Stimulated activated CD4-positive, alpha-beta T cell treated with anti-CD3 and anti-CD28 coated beads, Interleukin-15, amount 100 ng/mL, for 1 hour (primary cell): ENCODE data around the gene IL32.
"Not testable (repeated sequence)": the region's sequence is repeated elsewhere in the genome, so short reads cannot be mapped to it uniquely, and the experiment has no call there.

Experiments used
- DNase-seq, 2 donors: peaks; one replicate each; pipeline ENCODE4 v3.0.0-alpha.2; 2020; ENCODE audit warnings: low read depth in 1 of 2, low spot score in 1 of 2

Gene IL32

DNA sequence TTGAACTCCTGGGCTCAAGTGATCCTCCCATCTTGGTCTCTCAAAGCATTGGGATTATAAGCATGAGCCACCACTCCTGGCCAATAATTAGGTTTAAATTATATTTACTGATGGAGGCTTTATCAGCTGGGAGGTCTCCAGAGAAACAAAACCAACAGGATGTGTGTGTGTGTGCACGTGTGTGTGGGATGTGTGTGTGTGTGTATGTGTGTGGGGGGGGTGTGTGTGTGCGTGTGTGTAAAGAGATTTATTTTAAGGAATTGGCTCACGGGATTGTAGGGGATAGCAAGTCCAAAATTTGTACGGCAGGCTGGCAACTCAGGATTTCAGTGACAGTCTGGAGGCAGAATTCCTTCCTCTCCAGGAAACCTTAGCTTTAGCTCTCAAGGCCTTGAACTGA lies 14.4 kb upstream of the IL32 start:
- no peak for DNase-seq

DNA sequence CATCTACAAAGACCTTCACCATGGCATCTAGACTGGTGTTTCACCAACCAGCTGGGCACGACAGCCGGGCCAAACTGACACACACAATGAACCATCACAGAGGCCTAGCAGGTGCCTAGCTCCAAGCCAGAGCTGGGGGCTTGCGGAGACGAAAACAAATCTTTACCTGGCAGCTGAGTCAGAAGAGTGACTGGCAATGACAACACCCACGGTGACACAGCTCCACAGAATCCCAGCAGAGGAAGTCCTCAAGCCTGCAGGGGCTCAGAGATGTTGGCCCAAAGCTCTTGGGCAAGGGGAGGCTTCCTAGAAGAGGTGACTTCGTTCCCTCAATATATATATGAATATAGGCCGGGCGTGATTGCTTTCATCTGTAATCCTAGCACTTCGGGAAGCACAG lies 13.9 kb upstream of the IL32 start:
- DNase-seq = no peak

DNA sequence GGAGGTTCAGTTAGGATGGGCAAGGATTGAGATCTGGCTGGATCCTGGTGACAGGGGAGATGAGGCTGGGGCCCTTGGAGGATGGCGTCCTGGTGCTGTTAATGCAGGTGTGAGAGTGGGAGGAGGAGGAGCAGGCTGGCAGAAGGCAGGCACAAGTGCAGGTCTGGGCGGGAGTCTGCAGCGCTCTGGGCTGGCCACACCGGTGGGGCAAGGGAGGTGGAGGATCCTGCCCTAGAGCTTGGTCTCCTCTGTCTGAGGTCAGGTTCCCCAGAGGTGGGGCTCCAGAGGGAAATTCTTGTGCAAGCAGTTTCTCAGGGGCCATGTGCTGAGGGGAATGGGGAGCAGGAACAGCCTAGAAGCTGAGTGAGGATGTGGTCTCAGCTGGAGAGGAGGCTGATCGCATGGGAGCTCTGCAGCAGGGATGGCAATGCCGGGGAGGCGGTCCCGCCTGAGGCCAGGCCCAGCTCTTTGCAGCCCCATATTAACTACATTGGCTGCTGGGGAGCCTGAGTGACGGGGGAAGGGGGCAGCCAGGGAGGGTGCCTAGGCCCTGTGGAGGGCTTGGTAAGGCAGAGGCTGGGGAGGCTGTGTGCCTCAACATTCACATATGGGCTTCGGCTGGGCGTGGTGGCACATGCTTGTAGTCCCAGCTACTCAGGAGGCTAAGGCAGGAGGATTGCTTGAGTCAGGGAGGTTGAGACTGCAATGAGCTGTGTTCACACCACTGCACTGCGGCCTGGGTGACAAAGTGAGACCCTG lies 12.7 kb upstream of the IL32 start:
- DNase-seq = not testable (repeated sequence)

DNA sequence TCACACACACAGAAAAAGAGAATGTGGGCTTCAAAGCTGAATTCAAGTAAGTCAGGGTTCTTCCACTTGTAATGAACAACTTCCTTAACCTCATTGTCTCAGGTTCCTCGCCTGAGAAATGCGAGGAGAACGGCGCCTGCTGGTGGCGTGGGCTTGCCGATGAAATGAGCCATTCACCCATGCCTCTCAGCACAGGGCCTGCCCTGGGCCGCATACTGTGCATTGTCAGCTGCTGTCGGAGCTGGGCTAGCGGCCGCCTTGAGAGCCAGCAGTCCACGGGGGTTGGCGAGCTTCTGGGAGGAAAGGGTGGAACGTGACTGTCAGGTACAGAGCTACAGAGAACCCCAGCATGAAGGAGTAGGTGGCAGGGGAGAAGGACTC lies 12.1 kb upstream of the IL32 start:
- not testable (repeated sequence) for DNase-seq

DNA sequence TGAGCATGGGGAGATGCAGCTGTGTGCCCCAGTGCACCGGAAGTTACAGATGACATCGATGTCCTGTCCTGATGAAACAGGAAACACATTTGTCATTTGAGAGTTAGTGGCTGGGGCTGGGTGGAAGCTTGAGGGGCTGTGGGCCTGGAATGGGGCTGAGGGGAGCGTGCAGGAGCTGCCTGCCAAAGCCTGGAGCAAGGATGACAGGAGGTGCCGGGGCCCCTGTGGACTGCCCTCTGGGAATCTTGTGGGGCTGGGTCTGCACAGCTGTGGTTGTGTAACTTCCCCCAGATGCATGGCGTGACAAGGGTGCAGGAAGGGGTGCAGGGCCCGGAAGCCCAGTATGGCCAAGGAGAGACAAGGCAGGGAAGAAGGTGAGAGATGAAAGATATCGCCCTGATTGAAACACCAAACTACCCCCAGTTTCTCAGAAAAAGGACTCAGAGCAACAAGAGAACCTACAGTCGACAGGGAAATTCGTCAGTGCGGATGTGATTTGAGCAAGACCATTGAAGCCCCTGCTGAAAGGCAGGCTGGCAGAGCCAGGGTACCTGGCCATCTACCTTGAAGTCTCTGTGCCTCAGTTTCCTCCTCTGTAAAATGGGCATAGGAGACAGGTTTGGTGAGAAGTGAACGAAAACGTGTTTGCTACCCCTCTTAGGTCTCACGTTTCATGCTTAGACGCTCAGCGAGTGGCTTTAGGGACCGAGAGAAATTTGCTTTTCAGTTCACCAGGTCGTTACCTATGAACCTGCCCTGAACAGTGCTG lies 10.3 kb upstream of the IL32 start:
- no peak for DNase-seq

DNA sequence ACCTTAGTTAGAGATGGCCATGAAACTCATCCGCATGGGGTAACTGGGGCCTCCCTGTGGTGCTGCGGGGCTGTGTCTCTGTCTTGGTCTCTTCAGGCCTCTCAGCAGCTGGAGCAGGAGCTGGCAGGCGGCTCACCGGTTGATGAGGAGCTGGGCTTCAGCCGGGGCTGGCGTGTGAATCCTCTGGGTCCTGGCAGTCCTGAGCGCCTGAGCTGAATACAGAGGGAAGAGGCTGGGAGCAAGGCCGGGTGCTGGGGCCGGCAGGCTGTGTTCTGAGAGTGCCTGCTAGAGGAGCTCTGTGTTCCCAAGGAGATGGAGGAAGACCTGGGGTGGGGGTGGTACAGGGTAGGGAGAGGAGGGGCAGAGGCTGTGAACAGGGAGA lies 9.7 kb upstream of the IL32 start:
- DNase-seq = not testable (repeated sequence)

DNA sequence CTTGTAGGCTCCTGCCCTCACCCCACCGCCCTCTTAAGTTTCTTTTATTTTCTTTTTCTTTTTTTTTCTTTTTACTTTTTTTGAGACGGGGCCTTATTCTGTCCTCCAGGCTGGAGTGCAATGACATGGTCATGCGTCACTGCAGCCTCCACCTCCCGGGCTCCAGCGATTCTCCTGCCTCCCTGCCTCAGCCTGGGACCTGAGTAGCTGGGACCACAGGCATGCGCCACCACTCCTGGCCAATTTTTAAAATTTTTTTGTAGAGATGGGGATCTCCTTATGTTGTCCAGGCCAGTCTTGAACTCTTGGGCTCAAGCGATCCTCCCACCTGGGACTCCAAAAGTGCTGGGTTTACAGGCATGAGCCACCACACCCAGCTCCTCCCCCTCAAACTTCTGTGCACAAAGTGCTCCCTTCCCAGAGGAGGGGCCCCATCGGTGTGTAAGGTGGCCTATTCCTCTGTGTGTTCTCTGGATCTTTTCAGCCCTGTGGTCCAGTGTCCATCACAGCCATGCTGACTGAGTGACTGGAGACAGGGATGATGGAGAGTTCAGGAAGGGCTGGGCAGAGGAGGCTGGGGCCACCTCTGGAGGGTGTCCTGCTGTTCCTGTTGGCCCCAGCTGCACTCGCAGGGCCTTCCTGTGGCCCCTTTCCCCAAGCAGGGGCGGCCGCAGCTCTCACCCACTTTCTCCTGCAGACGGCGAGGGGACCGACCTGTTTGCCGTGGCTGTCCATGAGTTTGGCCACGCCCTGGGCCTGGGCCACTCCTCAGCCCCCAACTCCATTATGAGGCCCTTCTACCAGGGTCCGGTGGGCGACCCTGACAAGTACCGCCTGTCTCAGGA lies 8.9 kb upstream of the IL32 start:
- DNase-seq = no peak

DNA sequence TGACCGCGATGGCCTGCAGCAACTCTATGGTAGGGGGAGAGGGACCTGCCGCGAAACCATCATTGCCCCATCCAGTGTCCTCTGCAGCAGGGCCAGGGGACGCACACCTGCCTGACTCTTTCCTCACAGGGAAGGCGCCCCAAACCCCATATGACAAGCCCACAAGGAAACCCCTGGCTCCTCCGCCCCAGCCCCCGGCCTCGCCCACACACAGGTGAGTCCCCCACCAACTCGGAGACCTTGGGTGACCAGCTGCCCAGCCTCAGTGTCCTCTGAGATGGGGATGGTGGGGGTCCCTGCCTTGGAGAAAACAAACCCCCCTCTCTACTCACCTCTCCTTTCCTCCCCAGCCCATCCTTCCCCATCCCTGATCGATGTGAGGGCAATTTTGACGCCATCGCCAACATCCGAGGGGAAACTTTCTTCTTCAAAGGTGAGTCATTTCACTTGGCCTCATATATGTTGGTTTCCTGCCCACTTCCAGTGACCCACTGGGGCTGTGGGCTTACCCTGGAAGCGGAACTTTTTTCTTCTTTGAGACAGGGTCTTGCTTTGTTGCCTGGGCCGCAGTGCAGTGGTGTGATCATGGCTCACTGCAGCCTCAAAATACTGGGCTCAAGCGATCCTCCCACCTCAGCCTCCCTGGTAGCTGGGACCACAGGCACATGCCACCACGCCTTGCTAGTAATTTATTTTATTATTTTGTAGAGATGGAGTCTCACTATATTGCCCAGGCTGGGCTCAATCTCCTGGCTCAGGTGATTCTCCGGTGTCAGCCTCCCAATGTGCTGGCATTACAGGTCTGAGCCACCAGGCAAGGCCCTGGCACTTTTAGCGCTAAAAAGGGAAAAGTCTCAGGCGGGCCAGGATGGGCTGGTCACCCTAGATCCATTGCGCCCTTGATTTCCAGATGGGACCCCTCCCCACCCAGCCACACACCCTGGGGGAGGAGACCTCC lies 8.0 kb upstream of the IL32 start:
- DNase-seq = no peak

DNA sequence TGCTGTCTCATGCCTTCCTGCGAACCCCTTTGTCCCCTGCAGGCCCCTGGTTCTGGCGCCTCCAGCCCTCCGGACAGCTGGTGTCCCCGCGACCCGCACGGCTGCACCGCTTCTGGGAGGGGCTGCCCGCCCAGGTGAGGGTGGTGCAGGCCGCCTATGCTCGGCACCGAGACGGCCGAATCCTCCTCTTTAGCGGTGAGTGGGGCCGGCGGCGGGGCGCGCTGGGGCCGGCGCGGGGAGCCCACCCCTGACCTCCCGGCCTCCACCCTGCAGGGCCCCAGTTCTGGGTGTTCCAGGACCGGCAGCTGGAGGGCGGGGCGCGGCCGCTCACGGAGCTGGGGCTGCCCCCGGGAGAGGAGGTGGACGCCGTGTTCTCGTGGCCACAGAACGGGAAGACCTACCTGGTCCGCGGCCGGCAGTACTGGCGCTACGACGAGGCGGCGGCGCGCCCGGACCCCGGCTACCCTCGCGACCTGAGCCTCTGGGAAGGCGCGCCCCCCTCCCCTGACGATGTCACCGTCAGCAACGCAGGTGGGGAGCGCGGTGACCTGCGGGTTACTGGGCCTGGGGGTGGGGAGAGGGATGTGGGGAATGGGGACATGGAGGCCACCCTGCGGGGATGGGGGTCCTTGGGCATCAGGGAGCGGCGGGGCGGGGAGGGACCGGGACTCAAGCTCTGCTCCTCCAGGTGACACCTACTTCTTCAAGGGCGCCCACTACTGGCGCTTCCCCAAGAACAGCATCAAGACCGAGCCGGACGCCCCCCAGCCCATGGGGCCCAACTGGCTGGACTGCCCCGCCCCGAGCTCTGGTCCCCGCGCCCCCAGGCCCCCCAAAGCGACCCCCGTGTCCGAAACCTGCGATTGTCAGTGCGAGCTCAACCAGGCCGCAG lies 7.1 kb upstream of the IL32 start:
- DNase-seq = no peak

DNA sequence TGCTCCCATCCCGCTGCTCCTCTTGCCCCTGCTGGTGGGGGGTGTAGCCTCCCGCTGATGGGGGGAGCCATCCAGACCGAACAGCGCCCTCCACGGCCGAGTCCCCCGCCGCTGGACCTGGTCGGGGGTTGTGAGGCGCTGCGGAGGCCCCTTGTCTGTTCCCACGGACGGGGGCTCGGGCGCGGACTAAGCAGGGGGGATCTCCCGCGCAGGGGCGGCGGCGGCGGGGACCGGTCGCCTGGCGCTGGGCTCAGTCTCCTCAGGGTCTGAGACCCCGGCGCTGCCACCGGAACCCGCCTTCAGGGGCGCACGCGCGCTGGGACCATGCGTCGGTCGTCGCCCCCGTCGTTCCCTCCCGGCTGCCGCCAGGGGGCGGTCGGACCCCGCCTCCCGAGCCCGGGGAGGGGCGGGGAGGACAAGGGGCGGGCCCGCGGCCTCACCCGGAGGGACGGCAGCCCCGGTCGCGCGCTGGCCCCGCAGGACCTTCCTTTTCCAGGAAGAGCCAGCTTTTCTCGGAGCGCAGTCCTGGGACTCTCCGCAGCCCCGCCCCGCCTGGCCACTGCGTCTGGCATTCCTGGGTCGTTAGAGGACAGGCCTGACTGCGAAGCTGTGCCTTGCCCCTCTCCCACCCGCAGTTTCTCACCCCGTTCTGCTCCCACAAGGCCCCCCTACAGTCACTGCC lies 6.3 kb upstream of the IL32 start:
- peak; percentile 82 to 86 for DNase-seq

DNA sequence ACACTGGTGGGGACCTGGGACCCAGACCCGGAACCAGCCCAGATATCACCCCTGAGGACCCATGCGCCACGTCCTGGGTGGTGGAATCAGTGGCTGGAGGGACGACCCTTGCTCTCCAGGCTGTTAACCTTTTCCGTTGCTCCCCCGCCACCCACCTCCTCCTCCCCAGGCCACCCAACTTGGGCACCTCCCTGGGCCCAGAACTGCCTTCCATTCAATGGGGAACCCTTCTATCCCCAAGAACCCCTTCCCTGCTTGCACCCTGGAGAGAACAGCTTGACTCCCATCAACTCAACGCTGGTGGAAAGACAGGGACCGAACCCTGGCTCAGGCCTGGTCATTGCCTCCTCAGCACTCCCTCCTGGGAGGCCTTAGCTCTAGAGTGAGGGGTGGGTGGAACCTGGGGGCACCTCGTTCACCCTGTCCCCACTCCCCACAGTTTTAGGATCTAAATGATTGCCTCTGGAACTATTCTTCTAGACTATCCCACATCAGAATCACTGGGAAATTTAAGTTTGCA lies 5.7 kb upstream of the IL32 start:
- DNase-seq = no peak

DNA sequence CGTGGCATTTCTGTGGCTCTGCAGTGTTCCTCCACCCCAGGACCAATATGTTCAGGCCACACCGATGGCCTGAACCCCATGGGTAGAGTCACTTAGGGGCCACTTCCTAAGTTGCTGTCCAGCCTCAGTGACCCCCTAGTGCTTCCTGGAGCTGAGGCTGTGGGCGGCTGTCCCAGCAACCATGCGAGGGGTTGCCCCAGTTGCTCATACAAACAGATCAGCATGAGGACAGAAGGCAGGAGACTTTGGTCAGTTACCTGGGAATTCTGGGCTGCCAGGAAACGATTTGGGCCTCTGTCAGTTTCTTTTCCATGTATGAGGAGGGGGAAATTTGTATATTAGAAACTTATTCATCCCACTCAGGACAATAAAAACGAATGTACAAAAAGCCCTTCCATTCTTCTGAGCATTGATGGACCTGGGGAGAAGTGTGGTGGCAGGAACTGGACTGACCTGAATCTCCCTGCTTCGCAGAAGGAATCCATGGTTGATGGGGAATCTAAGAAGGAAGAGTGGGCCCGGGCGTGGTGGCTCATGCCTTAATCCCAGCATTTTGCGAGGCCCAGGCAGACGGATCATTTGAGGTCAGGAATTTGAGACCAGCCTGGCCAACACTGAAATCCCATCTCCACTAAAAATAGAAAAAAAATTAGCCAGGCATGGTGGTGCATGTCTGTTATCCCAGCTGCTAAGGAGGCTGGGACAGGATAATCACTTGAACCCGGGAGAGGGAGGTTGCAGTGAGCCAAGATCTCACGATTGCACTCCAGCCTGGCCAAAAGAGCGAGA lies 4.9 kb upstream of the IL32 start:
- no peak for DNase-seq

DNA sequence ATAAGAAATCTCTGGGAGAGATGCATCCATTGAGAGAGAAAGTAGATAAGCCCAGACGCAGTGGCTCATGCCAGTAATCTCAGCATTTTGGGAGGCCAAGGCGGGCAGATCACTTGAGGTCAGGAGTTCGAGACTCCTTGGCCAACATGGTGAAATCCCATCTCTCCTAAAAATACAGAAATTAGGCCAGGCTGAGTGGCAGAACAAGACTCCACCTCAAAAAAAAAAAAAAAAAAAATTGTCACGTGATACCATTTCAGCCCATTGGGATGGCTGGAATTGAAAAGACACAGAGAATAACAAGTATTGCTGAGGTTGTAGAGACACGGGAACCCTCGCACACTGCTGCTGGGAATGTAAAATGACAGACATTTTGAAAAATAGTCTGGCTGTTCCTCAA lies 2.9 kb upstream of the IL32 start:
- DNase-seq = no peak

DNA sequence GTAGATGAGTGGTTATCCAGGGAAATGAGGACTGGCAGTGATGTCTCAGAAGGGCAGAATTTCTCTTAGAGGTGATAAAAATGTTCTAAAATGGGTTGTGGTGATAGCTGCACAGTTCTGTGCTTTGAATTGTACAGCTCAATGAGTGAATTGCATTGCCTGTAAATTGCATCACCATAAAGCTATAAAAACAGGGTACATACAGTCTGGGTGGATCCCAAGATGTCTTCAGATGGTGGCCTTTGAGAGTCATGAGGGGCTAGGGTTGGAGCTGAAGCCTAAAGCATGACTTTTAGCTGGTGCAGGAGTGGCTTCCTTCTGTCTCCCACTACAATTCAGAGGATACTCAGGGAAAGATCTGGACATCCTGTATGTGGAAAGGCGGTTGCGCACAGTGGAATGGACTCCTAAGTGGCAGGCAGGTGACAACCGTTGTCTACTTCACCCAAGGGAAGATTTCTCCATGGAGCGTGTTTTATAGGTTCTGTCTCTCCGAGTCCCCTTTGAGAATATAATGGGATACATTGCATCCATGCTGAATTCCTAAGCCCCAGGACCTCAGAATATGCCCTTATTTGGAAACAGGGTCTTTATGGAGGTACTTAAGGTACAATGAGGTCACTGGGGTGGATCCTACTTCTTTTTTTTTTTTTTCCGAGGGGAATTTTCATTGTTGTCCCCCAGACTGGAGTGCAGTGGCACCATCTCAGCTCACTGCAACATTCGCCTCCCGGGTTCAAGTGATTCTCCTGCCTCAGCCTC lies 1.6 kb upstream of the IL32 start:
- no peak for DNase-seq

DNA sequence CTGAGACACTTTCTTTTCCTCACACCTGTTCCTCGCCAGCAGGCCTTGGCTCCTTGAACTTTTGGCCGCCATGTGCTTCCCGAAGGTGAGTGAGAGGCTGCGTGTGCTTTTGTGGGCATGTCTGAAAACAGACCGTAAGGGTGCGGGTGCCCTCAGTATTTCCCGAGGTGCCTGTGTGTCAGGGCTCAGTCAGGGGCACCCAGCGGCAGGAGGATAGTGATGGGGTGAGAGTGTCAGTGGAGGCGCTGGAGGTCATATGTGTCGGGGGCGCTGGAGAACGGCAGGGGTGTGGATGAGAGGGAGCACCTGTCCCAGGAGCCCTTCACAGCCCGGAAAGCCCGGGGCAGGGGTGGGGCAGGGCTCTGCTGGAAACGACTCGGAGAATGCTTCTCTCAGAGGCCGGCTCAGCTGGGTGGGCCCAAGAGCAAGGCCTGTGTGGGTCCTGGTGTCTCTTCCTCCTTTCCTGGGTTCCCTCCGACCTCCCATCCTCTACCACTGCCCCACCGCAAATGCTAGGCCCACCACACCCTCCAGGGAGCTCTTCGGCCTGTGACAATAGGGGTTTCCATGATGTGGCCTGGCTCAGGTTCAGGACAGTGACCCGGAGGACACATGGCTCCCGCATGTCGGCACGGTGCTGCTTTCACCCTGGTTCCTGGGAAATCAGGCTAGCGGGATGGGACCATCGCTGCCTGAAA lies 451 bp downstream of the IL32 start:
- no peak for DNase-seq

DNA sequence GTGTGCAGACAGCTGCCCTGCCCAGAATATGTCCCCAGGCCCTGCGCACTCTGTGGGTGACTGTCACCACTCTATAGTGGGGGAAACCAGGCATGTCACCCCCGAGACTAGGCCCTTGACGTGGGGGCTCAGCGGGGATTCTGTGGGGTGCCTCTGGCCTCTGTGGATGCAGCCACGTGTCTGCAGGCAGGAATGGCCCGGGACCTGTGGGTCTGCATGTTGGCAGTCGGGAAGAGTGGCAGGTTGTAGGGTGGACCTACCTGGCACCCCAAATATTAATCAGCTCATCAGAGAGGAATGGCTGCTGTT lies 954 bp downstream of the IL32 start:
- no peak for DNase-seq

DNA sequence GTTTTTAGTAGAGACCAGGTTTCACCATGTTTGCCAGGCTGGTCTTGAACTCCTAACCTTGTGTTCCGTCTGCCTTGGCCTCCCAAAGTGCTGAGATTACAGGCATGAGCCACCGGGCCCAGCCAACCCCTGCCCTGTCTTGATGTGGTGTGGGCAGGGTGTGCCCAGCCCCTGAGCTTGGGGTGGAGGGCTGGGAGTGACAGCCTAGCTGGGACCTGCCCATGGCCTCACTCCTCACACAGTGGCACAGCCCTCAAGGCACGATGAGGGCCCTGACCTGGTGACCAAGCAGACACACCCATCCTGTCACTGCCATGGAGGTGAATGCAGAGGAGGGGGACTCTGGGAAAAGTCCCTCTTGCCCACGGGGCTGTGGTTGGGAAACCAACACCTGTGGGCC lies 3.0 kb downstream of the IL32 start:
- DNase-seq = no peak
